ENCODE data around the gene TSPAN12.
"Not testable (repeated sequence)": the region's sequence is repeated elsewhere in the genome, so short reads cannot be mapped to it uniquely, and the experiment has no call there.

The TSPAN12 gene

GRCh38 chr7:120857588-120858573 lies at the start of gene TSPAN12:
Gene TSPAN12, minus strand, starts transcription at chr7:120858144. Its CDS starts 1,381 bp downstream, at chr7:120856763.
- no peak for DNase-seq (ENCODE audit: low read depth, low spot score)

- no peak for DNase-seq (ENCODE audit: low read depth, low spot score)
Observed at GRCh38 chr7:120898715-120899499, 41.0 kb upstream of the TSPAN12 start.

GRCh38 chr7:120895253-120895652 lies 37.3 kb upstream of the TSPAN12 start:
- not testable (repeated sequence) for DNase-seq (ENCODE audit: low read depth, low spot score)

GRCh38 chr7:120885602-120886001 lies 27.7 kb upstream of the TSPAN12 start:
- not testable (repeated sequence) for DNase-seq (ENCODE audit: low read depth, low spot score)

GRCh38 chr7:120877701-120878100 lies 19.8 kb upstream of the TSPAN12 start:
- no peak for DNase-seq (ENCODE audit: low read depth, low spot score)

GRCh38 chr7:120876922-120877321 lies 19.0 kb upstream of the TSPAN12 start:
- DNase-seq (ENCODE audit: low read depth, low spot score): no peak

- DNase-seq (ENCODE audit: low read depth, low spot score): no peak
Observed at GRCh38 chr7:120874722-120875121, 16.8 kb upstream of the TSPAN12 start.

GRCh38 chr7:120874016-120874415 lies 16.1 kb upstream of the TSPAN12 start:
- DNase-seq (ENCODE audit: low read depth, low spot score): no peak

GRCh38 chr7:120873401-120873800 lies 15.5 kb upstream of the TSPAN12 start:
- DNase-seq (ENCODE audit: low read depth, low spot score): no peak

GRCh38 chr7:120869700-120870099 lies 11.8 kb upstream of the TSPAN12 start:
- DNase-seq (ENCODE audit: low read depth, low spot score): no peak

GRCh38 chr7:120867932-120868331 lies 10.0 kb upstream of the TSPAN12 start:
- no peak for DNase-seq (ENCODE audit: low read depth, low spot score)

GRCh38 chr7:120865191-120865981 lies 7.4 kb upstream of the TSPAN12 start:
- no peak for DNase-seq (ENCODE audit: low read depth, low spot score)

GRCh38 chr7:120864141-120864900 lies 6.4 kb upstream of the TSPAN12 start:
- DNase-seq (ENCODE audit: low read depth, low spot score): no peak

- DNase-seq (ENCODE audit: low read depth, low spot score): no peak
Observed at GRCh38 chr7:120862987-120863590, 5.1 kb upstream of the TSPAN12 start.

GRCh38 chr7:120860156-120860555 lies 2.2 kb upstream of the TSPAN12 start:
- no peak for DNase-seq (ENCODE audit: low read depth, low spot score)

- DNase-seq (ENCODE audit: low read depth, low spot score): no peak
Observed at GRCh38 chr7:120859459-120859858, 1.5 kb upstream of the TSPAN12 start.

- DNase-seq (ENCODE audit: low read depth, low spot score): no peak
Observed at GRCh38 chr7:120856621-120857352, 1.2 kb downstream of the TSPAN12 start.

GRCh38 chr7:120856198-120856597 lies 1.7 kb downstream of the TSPAN12 start:
- DNase-seq (ENCODE audit: low read depth, low spot score): no peak

- no peak for DNase-seq (ENCODE audit: low read depth, low spot score)
Observed at GRCh38 chr7:120852700-120853099, 5.2 kb downstream of the TSPAN12 start.

- no peak for DNase-seq (ENCODE audit: low read depth, low spot score)
Observed at GRCh38 chr7:120843109-120843508, 14.8 kb downstream of the TSPAN12 start.
